ENCODE data around the gene NDST3.
"Not testable (repeated sequence)": the region's sequence is repeated elsewhere in the genome, so short reads cannot be mapped to it uniquely, and the experiment has no call there.

Gene NDST3

DNA sequence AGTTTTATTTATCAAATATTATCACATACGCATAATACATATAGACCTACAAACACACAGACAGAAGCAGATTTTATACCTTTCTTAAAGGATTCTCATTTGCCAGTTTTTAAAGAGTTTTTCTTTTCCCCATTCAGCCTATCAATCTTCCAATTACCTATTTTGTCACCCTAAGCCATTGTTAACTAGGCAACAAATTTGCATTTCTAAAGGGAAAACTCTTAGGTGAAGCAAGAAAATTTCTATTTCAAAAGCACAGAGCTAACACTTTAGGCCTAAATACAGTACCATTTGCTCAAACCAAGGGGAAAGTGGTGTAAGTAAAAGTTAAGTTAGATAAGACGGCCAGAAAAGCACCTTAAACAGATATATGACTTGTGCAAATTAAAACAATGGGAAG, 156.6 kb downstream of the NDST3 start:
- DNase-seq, result no peak

DNA sequence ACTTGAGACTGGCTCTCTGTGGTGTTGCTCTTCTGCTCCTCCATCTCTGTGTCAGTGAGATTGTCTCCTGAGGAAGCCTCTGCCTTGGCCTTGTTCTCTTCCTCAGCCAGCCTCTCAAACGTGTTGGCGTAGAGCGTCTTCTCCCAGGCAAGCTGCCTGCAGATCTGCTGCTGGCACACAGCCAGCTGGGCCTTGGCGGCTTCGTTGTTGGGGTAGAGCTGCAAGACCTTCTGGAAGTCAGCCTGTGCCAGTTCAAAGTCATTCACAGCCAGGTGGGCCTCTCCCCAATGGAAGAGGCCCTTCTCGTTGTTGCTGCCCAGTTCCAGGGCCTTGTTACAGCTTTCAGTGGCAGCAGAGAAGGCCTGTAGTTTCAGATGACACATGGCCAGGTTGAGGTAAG, 159.1 kb downstream of the NDST3 start:
- DNase-seq, result no peak

DNA sequence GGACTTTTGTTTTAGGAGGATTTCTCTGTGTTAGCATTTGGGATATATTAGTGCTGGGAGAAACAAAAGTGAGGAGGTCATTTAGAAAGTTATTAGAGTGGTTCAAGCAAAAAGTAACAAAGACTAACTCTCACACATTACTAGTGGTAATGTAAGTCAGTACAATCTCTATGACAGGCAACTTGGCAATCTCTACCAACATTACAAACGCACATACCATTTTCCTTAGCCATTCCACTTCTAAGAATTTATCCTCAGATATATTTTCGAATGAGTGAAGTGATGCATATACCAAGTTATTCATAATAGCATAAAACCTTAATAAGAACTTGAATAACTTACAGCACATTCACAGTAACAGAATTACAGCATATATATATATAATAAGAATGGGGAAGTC, 172.3 kb downstream of the NDST3 start:
- DNase-seq, result no peak

DNA sequence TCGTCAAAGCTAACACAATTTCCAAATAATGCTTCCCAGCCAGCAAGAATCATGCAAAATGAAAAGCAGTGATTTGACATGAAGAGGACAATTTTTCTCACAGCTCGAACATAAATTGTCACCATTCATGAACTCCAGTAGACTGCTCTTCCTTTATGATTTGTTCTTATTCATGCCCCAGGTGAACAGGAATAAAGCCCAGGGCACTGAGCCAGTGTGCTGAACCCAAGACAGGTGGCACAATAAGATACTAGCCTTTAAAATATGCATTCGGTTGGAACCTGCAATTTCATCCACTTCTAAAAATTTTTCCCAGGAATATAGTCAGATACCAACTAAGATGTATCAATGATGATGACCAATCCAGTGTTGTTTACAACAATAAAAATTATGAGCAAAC, 178.8 kb downstream of the NDST3 start:
- no peak for DNase-seq

DNA sequence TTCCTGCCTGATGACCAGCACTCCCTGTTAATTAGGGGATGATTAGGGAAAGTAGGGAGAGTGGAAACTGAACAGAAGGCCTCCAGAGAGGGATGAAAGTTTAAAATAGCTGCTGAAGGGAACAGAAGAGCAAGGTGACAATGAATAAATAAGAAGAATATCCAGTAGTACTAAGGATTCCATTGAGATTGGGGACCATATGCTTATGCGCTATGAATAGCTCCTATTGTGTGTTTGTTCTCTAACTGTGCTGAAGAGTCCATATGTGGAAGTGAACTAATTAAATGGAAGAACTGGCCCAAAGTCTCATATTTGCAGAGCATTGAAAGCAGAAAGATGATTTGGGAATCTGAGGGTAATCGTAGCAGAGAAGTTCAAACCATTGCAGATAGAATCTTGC, 181.5 kb downstream of the NDST3 start:
- DNase-seq, result no peak

DNA sequence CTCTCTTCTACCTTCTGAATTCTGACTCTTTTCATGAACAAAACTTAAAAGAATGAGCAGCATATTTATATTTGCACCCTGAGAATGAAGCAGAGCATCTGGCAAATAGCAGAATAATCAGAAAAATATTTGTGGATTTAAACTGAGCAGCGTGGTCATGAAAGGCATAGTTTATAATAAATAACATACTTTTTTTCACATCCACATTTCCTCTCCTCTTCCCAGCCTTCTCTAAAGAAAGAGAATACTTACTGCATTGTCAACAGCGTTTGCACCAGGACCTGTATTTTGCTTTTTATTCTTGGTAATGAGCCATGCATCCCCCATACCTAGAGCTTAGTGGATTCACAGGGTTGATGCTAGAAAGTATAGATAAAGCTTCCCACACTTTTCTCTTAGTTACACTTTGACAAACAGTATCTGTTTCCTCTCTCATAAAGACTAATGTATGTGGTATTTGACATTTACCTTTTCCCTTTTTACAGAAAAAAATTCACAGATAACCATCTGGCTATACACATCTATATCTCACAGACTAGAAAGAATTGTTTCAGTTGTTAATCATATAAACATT, 187.0 kb downstream of the NDST3 start:
- no peak for DNase-seq

DNA sequence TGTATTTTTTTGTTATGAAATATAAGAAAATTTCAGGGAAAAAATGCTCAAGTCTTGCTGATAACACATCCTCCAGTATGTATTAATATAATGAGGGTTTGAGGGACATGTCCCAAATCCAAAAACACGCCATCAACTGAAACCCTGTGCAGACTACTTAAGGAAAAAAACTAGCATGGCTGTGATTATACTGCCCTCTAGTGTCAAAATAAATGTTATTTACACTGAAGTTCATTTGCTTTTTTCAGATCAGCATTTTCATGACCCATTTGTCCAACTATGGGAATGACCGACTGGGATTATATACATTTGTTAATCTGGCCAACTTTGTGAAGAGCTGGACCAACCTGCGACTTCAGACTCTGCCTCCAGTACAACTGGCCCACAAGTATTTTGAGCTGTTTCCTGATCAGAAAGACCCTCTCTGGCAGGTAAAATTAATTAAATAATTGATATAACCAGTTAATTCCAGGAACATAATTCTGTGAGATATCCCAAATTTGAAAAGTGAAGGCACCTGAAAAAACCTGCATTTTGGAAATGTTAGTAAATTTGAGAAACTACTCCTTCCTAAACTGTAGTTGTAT, 190.1 kb downstream of the NDST3 start:
- DNase-seq, result no peak

DNA sequence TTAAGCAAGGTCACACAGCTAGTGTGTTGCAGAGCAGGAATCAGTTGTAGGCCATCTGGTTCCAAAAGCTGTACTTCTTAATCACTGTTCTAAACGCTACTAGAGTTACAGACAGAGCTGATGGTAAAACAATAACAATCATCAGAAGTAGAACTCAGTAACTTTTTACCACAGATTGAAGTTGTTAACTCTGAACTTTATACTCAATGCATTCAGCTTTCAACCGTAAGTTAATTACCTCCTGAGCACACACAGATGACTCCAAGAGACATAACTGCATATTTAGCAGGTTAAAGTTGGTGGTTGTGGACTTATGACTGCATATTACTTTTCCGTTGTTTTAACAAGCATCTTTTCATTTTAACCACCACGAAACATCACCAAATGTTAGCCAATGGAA, 191.2 kb downstream of the NDST3 start:
- no peak for DNase-seq

DNA sequence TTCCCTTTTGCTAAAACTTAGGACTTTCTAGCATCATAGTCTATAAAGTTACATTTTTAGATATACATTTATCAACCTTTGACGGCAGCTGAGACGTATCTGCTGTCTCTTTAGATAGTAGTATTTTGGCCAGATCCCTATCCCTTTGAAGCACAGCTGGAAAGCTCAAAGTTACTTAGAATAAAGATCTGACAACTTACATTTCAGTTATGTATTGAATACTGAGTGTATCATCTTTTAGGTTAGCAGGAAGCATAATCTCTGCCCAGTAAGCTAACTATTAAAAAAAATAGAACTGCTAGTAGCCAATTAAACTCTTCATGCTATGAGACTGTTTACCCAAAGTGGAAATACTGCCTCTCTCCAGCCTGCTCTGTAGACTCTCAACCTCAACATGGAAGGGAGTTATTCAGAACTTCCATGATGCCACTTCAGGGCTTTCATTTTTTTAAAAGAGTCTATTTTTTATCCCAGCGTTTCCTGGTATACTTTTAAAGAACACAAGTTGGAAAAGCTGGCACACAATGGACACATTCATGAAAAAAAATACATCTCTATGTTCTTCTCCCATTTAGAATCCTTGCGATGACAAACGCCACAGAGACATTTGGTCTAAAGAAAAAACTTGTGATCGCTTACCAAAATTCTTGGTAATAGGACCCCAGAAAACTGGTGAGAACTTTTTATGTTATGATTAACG, 192.2 kb downstream of the NDST3 start:
- no peak for DNase-seq

DNA sequence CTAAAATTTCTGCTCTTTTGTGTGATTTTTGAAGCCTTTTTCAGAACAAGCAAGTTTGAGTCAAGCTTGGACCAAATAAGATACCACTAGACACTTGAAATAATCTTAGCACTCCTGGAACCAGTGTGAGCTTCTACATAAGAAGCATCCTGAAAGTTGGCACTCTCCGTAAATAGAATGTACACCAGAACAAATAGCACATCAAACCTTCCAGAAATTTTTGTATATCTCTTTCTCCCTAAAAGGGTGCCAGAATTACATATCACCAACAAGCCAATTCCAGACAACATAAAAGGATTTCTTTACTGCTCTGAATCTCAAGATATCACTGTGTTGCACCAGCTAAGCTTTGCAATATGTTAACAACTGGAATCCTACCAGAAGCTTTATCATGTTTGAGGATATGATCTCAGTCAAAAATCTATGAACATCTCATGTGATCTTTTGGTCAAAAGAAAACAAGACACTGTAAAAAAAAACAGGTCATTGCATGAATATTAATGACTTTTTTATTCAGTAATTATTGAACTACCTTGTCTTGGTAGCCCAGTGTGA, 201.4 kb downstream of the NDST3 start:
- DNase-seq, result no peak

DNA sequence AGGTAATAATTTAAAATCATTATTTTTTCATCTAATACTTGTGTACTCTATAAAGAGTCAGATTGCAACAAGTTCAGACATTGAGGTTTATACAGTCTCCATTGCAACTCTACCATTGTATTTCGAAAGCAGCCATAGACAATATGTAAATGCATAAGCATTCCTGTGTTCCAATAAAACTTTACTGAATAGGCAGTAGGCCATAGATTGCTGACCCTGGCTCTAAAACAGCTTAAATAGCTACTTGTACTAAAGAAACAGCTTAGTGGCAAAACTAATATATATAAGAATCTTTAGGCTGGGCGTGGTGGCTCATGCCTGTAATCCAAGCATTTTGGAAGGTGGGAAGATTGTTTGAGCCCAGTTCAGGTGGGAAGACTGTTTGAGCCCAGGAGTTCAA, 203.2 kb downstream of the NDST3 start:
- no peak for DNase-seq

DNA sequence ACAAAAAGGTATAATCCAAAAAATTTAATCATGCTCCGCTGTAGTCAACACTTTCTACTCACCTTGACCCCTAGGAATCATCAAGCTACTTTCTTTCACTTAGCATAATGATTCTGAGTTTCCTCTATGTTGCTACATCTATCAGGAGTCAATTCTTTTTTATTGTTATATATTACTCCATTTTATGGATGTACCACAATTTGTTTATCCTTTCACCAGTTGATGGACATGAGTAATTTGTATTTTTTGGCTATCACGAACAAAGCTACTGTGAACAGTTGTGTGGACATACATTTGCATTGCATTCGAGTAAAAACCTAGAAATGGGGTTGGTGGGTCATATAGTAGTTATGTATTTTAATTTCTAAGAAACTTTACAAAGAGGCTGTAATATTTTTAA, 215.6 kb downstream of the NDST3 start:
- DNase-seq, result no peak

DNA sequence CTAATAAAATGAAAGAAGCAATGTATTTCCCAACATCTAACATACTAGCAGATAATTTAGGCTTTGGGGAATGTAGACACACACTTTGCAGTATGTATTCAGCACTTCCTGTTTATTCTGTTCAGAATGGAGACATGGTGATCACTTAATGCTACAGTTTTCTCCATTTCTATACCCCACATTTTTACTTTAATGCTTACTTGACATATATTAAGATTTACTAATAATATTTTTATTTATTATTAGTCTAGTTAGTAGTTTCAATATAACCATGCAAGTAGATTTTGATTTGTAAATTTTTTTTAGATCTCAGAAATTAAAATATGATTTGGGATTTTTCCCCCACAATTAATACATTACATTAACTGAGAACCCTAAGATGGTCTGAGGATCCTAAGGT, 220.1 kb downstream of the NDST3 start:
- no peak for DNase-seq

DNA sequence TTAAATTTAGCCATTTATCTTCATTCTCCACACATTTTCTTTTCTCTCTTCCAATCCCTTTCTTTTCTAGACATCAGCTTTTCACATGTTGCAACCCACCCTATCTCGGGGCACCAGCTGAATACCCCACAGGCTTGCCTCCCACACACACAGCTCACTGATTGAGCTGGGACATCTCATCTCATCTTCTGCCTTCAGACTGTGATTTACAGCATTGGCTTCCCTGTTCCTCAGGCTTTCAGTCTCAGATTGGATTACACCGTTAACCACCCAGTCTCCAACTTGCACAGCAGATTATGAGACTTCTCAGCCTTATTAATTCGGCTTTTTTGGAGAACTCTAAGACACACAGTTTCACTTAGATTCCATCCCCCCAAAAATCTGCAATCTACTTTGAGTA, 224.8 kb downstream of the NDST3 start:
- no peak for DNase-seq

DNA sequence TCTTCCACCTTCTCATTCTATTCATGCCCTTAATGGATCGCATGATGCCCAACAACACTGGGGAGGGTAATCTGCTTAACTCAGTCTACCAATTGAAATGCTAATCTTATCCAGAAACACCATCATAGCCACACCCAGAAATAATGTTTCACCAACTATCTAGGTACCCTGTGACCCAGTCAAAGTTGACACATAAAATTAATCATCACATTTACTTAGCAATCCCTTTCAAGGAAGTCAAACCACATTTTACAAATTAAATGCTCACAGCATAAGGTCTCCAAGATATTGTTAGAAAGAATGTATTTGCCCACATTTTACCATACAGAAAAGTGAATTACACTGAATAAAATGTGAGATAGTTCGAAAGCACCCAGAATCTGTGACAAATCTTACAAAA, 226.0 kb downstream of the NDST3 start:
- DNase-seq, result no peak

DNA sequence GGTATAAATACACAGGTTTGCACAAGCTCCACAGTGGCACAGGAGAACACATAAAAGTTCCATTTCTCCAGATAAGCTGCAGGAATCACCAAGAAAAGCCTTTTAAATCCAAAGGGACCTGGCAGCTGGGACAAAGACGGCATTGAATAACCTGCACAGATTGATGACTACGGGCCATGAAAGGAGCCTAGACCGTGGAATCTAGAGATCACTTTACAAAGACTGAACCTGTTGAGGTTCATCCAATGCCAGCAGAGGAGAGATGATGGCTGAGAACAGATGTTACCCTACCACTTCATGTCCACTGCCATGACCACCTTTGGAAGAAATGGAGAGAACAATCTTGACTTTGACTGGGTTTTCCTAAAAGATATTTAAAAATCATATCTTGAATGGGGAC, 229.8 kb downstream of the NDST3 start:
- DNase-seq, result no peak

DNA sequence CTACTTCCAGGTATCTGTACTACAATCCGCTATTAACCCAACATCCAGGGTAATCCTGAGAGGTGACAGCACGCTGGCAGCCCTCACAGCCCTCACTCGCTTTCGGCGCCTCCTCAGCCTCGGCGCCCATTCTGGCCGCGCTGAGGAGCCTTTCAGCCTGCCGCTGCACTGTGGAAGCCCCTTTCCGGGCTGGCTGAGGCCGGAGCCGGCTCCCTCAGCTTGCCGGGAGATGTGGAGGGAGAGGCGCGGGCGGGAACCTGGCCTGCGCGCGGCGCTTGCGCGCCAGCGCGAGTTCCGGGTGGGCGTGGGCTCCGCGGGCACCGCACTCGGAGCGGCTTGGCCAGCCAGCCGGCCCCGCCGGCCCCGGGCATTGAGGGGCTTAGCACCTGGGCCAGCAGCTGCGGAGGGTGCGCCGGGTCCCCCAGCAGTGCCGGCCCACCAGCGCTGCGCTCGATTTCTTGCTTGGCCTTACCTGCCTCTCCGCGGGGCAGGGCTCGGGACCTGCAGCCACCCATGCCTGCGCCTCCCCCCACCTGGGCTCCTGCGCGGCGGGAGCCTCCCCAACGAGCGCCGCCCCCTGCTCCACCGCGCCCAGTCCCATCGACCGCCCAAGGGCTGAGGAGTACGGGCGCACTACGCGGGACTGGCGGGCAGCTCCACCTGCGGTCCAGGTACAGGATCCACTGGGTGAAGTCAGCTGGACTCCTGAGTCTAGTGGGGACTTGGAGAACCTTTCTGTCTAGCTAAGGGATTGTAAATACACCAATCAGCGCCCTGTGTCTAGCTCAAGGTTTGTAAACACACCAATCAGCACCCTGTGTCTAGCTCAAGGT, 231.2 kb downstream of the NDST3 start:
- DNase-seq, result peak; percentile 37

DNA sequence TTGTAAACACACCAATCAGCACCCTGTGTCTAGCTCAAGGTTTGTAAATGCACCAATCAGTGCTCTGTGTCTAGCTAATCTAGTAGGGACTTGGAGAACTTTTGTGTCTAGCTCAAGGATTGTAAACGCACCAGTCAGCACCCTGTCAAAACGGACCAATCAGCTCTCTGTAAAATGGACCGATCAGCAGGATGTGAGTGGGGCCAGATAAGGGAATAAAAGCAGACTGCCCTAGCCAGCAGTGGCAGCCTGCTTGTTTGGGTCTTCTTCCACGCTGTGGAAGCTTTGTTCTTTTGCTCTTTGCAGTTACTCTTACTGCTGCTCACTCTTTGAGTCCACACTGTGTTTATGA, 231.8 kb downstream of the NDST3 start:
- not testable (repeated sequence) for DNase-seq

DNA sequence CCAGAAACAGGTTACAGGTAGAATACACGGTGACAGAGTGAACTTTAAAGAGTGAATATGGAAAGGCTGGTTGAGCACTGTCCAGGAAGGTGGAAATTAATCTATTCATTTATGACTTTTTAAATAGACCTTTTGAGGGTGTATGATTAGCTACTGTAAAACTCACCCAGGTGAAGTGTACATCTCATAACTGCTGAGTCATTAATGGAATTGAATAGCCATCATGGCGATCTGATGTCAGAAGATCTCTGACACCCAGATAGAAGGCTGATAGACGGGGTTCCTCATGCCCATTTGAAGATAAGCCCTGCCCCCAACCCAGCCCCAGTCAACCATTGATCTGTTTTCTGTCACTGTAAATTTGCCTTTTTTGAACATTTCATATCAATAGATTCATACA, 234.5 kb downstream of the NDST3 start:
- no peak for DNase-seq

DNA sequence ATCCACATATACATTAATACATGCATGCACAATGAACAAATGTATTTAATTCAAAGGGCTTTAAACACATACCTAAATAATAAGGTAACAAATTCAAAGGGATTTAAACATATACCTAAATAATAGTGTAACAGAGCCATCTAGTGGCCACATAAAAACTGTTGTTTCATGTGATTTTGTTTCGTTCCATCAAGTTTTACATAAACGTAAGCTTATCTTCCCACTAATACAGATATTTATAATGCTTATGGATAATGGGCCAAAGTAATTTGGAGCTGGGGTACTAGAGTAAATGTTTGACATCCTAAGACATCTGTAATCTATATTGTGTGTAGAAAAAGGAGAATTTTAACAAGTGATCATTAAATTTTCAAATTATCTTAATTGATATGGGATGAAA, 236.2 kb downstream of the NDST3 start:
- DNase-seq, result no peak

DNA sequence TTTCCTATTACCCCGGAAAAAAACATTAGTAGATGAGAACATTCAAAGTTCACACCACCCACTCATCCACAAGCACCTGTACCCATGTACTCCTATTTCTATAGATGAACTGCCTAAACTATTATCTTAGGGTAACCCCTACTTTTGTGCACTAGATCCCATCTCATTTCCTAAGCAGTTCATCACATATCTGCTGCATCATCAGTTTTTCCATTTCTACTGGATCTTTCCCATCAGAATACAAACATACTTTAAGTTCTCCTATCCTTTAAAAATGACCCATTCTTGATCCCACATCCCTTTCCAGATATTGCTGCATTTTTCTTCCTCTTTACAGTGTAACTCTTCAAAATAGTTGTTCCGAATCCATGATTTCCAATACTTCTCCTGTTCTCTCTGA, 237.5 kb downstream of the NDST3 start:
- DNase-seq, result no peak

DNA sequence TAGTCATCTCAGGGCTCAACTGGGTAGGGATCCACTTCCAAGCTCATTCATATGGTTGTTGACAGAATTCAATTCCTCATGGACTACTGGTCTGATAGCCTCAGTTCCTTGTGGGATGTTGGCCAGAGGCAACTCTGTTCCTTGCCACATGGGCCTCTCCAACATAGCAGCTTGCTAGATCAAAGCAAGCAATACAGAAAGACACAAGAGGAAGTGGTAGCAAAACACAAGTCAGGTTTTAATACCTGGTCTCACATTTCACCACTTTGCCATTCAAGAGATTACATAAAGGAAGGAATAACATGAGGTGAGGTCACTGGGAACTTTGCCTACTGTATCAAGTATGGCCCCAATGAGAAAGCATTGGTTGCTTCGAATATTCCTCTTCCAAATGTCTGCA, 239.4 kb downstream of the NDST3 start:
- DNase-seq, result no peak

DNA sequence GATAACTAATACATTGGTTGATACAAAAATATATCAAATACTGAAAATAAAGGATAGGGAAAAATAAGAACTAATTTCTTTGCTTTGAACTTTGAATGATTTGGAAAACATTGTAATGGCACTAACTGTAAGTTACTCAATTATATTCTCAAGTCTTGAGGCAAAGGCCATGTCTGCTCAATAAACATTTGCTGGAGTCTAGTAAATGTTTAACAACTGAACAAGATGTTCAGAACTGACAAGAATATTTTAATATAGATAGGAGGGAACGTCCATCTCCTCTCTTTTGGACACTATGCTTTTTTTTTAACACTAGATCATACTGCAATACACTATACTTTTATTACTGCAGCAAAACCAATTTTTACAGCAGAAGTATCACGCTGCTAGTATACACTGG, 242.3 kb downstream of the NDST3 start:
- no peak for DNase-seq

DNA sequence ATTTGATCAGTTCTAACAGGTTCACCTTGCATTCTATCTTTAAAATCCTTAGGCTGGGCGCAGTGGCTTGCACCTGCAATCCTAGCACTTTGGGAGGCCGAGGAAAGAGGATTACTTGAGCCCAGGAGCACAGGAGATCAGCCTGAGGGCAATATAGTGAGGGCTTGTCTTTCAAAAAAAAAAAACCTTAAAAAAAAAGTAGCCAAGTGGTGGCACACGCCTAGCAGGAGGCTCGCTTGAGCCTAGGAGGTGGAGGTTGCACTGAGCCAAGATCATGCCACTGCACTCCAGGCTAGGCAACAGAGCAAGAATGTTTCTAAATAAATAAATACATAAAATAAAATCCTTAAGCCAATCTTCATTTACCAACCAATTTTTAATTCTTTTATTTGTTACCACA, 243.0 kb downstream of the NDST3 start:
- DNase-seq, result no peak
